ENCODE measurements around the gene RPL36AL.

The RPL36AL gene

GRCh38 chr14:49620182-49621113 lies at the start of gene RPL36AL, which contains the start of gene MGAT2:
RPL36AL (minus strand) TSS chr14:49620626; CDS start chr14:49619104, 1,522 bp downstream.
MGAT2 (plus strand) TSS chr14:49620799; CDS start chr14:49621269, 470 bp downstream.
- TF ChIP-seq NFIC (IDR thresholded peaks at IDR 0.05) (no peak), TCF12 (IDR thresholded peaks at IDR 0.05; ENCODE audit: low read depth) (no peak; the same call in none of the 2 replicates), EP300 (IDR thresholded peaks at IDR 0.05; ENCODE audit: borderline replicate concordance) (no peak), YY1 (IDR thresholded peaks at IDR 0.05; ENCODE audit: low read depth) (peak; percentile 55; the same call in 1 of the 2 replicates), RAD21 (IDR thresholded peaks at IDR 0.05; ENCODE audit: low read depth) (no peak), CREB1 (IDR thresholded peaks at IDR 0.05; ENCODE audit: low read depth) (no peak; the same call in 1 of the 2 replicates), ZBTB7A (IDR thresholded peaks at IDR 0.05; ENCODE audit: low read depth) (no peak), TEAD4 (IDR thresholded peaks at IDR 0.05) (no peak), TAF1 (IDR thresholded peaks at IDR 0.05; ENCODE audit: low read depth) (peak; percentile 94), USF1 (IDR thresholded peaks at IDR 0.05) (peak; percentile 87), FOXM1 (IDR thresholded peaks at IDR 0.05; ENCODE audit: borderline replicate concordance, low read depth) (peak; percentile 23; the same call in 1 of the 2 replicates), MAX (IDR thresholded peaks at IDR 0.05) (peak; percentile 62; the same call in 1 of the 2 replicates)
- TF ChIP-seq, protein P1, sequence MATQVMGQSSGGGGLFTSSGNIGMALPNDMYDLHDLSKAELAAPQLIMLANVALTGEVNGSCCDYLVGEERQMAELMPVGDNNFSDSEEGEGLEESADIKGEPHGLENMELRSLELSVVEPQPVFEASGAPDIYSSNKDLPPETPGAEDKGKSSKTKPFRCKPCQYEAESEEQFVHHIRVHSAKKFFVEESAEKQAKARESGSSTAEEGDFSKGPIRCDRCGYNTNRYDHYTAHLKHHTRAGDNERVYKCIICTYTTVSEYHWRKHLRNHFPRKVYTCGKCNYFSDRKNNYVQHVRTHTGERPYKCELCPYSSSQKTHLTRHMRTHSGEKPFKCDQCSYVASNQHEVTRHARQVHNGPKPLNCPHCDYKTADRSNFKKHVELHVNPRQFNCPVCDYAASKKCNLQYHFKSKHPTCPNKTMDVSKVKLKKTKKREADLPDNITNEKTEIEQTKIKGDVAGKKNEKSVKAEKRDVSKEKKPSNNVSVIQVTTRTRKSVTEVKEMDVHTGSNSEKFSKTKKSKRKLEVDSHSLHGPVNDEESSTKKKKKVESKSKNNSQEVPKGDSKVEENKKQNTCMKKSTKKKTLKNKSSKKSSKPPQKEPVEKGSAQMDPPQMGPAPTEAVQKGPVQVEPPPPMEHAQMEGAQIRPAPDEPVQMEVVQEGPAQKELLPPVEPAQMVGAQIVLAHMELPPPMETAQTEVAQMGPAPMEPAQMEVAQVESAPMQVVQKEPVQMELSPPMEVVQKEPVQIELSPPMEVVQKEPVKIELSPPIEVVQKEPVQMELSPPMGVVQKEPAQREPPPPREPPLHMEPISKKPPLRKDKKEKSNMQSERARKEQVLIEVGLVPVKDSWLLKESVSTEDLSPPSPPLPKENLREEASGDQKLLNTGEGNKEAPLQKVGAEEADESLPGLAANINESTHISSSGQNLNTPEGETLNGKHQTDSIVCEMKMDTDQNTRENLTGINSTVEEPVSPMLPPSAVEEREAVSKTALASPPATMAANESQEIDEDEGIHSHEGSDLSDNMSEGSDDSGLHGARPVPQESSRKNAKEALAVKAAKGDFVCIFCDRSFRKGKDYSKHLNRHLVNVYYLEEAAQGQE (IDR thresholded peaks at IDR 0.05; ENCODE audit: low read depth): no peak

- TF ChIP-seq EGR1 (IDR thresholded peaks at IDR 0.05) (no peak), TCF12 (IDR thresholded peaks at IDR 0.05; ENCODE audit: low read depth) (no peak), YY1 (IDR thresholded peaks at IDR 0.05; ENCODE audit: low read depth) (no peak), CREB1 (IDR thresholded peaks at IDR 0.05; ENCODE audit: low read depth) (no peak), EP300 (IDR thresholded peaks at IDR 0.05; ENCODE audit: borderline replicate concordance) (no peak), FOXM1 (IDR thresholded peaks at IDR 0.05; ENCODE audit: borderline replicate concordance, low read depth) (no peak)
- TF ChIP-seq, protein P1 (IDR thresholded peaks at IDR 0.05; ENCODE audit: low read depth): no peak
Measured at GRCh38 chr14:49659526-49660455, 39.4 kb upstream of the RPL36AL start.

- no peak for TF ChIP-seq NFIC (IDR thresholded peaks at IDR 0.05)
- no peak for TF ChIP-seq EGR1 (IDR thresholded peaks at IDR 0.05)
- TF ChIP-seq RAD21 (IDR thresholded peaks at IDR 0.05; ENCODE audit: low read depth): no peak
- no peak for TF ChIP-seq TCF12 (IDR thresholded peaks at IDR 0.05; ENCODE audit: low read depth)
- no peak for TF ChIP-seq TAF1 (IDR thresholded peaks at IDR 0.05; ENCODE audit: low read depth)
- TF ChIP-seq TEAD4 (IDR thresholded peaks at IDR 0.05): no peak
- no peak for TF ChIP-seq MAX (IDR thresholded peaks at IDR 0.05)
- TF ChIP-seq, protein P1 (IDR thresholded peaks at IDR 0.05; ENCODE audit: low read depth): no peak
- TF ChIP-seq YY1 (IDR thresholded peaks at IDR 0.05; ENCODE audit: low read depth): no peak
- no peak for TF ChIP-seq ZBTB7A (IDR thresholded peaks at IDR 0.05; ENCODE audit: low read depth)
- TF ChIP-seq USF1 (IDR thresholded peaks at IDR 0.05): no peak
- TF ChIP-seq FOXM1 (IDR thresholded peaks at IDR 0.05; ENCODE audit: borderline replicate concordance, low read depth): no peak
- TF ChIP-seq CREB1 (IDR thresholded peaks at IDR 0.05; ENCODE audit: low read depth): no peak
- TF ChIP-seq CEBPB (IDR thresholded peaks at IDR 0.05): no peak
- TF ChIP-seq EP300 (IDR thresholded peaks at IDR 0.05; ENCODE audit: borderline replicate concordance): no peak
Measured at GRCh38 chr14:49654511-49654910, 34.1 kb upstream of the RPL36AL start.

All from Ishikawa (cell line).